ENCODE data around the gene ANKRD40.

The ANKRD40 gene

DNA sequence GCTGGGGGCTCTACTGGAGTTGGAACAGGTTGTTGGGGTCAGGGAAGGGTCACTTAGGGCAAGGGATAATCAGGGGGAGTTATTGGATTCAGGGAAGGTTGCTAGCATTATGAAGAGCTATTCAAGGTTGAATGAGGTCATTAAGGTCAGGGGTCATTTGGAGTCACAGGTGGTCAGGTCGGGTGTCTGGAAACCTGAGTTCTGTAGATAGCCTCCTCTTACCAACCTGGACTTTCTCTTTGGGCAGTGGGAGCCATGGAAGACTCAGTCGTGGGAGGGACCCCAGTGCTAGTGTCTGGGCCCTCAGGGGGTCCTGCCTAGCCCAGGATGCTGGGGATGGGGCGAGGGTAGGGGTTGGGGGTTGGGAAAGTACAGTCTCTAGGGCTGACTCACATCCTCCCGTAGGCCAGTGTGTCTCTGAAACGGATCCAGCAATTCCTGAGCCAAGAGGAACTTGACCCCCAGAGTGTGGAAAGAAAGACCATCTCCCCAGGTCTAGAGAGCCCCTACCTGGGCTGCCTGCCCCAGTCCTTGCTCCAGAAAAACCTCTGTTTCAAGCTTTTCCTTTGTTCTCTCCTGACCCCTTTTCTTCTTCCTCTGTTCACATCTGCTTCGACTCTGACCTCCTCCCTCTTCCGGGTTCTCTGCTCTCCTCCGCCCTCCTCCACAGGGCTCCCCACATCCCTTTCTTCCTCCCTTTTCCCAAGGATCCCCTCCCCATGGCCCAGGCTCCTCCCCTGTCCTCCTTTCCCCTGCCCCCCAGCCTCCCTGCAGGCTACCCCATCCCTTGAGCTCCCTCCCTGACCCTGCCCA lies 39.5 kb downstream of the ANKRD40 start:
- DNase-seq (ENCODE audit: low read depth) = no peak

DNA sequence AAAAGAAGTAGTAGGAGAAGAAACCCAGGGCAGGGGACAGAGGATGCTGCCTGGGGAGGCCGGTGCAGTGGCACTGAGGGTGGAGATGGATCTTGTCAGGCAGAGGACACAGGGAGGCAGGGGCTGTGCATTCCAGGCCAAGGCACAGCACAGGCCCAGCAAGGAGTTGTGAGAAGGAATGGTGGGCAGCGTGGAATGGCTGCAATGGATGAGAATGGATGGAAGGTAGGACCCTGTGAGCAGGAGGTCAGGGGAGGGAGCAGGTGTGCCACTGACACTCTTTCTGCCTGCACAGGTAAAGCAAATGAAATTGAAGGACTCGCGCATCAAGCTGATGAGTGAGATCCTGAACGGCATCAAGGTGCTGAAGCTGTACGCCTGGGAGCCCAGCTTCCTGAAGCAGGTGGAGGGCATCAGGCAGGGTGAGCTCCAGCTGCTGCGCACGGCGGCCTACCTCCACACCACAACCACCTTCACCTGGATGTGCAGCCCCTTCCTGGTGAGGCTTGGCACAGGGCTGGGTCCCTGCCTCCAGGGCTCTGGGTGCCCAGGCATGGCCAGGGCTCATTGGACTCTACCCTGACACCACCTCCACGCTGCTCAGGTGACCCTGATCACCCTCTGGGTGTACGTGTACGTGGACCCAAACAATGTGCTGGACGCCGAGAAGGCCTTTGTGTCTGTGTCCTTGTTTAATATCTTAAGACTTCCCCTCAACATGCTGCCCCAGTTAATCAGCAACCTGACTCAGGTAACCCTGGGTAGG lies 40.3 kb downstream of the ANKRD40 start:
- DNase-seq (ENCODE audit: low read depth) = no peak

DNA sequence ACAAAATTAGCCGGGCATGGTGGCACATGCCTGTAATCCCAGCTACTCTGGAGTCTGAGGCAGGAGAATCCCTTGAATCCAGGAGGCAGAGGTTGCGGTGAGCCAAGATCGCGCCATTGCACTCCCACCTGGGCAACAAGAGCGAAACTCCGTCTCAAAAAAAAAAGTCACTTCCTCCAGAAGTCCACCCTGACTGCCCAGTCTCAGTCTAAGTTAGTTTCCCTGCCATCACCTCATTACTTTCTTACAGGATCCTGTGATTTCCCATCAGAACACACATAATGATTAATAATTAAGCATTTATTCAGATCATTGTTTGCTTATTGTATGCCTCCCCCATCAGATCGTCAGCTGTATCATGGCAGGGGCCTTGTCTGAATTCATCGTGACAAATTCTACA lies 41.4 kb downstream of the ANKRD40 start:
- DNase-seq (ENCODE audit: low read depth) = no peak

DNA sequence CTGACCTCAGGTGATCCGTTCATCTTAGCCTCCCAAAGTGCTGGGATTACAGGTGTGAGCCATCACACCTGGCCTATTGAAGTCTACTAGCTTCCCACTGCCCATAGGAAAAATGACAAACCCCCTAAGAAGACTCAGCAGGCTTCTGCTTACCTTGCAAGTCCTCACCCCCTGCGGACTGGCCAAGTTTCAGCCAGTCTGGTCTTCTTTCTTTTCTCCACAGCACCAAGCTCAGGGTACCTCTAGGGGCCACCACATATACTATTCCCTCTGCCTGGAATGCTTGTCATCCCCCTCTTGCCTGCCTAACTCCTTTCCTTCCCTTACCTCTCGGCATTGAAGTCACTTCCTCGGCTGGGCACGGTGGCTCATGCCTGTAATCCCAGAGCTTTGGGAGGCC lies 41.9 kb downstream of the ANKRD40 start:
- no peak for DNase-seq (ENCODE audit: low read depth)

DNA sequence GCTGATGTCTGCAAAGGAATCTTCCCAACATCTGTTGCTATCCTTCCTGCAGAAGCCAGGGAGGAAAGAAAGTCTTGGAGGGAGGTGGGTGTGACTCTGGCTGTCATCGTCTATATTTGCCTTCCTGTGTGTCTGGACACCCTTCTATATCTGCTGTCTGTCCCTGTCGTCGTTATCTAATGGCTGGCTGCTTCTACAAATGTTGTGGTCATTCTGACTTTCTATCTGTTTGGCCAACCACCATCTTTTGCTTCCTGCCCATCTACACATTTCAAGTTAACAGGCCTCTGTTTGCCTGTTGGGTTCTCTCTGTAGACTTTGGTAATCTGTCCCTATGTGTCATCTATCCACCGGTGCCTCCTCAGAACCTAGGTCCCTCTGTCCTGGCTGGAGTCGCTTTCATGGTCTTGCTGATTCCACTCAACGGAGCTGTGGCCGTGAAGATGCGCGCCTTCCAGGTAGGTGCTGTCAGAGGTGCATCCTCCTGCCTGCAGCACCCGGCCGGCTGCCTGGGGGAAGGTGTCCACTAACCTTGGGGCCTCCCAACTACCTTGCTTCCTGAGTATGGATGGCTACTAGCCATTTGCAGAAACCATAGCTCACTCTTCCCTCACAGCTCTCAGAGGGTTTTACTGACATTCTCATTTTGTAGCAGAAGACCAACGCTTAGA lies 42.8 kb downstream of the ANKRD40 start:
- no peak for DNase-seq (ENCODE audit: low read depth)

DNA sequence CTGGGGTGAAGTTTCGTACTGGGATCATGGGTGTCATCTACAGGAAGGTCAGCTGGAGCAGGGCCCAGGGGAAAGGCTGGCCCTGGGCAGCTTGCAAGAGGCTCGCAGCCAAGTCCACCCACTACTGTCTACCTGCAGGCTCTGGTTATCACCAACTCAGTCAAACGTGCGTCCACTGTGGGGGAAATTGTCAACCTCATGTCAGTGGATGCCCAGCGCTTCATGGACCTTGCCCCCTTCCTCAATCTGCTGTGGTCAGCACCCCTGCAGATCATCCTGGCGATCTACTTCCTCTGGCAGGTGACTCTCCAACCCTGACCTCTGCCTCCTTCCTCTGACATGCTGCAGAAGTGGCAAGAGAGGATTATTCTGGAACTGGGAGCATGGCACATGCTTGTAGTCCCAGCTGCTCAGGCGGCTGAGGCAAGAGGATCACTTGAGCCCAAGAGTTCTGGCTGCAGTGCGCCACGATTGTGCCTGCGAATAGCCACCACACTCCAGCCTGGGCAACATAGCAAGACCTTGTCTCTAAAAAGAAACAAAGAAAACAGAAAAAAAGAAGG lies 43.8 kb downstream of the ANKRD40 start:
- DNase-seq (ENCODE audit: low read depth) = no peak

DNA sequence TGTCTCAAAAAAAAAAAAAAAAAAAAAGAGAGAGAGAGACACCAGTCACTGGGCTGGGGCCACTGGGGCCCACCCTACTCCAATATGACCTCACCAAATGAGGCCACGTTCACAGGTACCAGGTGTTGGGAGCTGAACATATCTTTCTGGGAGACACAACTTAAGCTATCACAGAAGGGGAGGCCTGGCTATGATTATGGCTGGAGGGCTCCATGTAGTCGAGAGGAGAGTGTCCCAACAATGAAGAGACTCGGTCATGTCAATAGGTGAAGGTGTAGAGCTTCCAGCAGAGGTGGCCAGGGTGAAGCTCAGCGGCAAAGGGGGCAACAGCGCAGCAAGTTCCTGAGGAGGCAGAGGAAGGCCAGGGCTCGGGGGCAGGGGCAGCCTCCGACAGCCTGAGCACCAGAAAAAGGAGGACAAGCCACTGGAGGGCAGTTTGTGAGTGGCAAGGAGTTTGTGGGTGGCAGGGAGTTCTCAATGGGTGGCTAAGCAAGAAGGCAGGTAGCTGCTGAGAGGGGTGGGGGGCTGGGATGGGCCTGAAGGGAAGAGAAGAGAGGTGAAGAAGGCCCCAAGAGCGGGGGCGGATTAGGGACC lies 45.0 kb downstream of the ANKRD40 start:
- no peak for DNase-seq (ENCODE audit: low read depth)

DNA sequence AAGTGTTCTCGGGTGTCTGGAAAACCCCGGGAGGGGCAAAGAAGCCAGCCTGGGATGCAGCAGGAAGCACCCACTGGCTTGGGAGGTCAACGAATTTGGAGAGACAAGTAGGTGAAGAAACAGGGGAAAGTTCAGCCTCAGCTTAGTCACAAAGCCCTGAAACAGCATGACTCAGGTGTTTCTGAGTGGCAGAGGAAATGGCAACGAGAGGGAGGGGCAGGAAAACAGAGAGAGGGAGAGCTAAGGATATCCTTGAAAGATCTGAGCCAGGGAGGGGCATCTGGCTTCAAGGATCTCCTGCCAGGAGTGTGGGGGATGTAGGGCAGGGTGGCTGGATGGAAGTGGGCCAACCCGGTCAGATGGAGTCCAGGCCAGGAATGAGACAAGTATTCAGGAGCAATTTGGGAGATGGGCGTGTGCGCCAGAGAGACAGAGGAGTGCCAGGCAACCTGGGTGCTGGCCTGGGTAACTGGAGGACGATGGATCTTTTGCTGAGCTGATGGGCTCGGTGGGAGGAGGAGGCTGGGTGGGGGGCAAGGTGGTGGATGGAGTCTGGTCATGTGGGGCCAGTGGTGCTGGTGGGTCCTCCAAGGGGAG lies 45.8 kb downstream of the ANKRD40 start:
- no peak for DNase-seq (ENCODE audit: low read depth)

DNA sequence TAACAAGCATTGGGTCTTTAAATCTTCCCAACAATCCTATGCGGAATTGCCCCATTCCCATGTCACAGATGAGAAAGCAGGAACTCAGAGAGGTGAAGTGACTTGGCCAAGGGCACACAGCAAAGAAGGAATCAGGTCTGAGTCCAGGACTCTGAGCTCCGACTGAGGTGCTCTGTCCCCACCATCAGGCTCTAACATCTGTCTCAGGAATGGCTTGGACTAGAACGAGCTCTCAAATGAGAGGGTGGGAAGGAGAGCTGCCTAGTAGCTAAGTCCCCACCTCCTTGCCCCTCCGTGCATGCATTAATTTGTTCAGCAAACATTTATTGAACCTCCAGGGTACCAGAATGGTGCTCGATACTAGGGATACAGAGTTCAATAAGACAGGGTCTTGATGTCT lies 46.4 kb downstream of the ANKRD40 start:
- no peak for DNase-seq (ENCODE audit: low read depth)

DNA sequence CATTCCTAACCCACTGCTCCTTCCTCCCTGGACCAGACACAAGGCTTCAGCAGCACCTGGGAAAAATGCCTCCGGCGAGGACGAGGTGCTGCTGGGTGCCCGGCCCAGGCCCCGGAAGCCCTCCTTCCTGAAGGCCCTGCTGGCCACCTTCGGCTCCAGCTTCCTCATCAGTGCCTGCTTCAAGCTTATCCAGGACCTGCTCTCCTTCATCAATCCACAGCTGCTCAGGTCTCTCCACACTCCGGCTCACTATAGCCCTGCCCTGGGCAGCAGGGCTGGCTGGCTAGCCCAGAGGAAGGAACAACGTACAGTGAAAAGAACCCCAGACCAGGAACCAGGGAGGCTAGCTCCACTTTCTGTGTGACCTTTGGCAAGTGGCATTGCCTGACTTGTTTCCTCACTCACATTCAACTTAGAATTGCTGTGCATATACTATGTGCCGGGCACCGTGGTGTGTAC lies 46.8 kb downstream of the ANKRD40 start:
- DNase-seq (ENCODE audit: low read depth) = no peak

DNA sequence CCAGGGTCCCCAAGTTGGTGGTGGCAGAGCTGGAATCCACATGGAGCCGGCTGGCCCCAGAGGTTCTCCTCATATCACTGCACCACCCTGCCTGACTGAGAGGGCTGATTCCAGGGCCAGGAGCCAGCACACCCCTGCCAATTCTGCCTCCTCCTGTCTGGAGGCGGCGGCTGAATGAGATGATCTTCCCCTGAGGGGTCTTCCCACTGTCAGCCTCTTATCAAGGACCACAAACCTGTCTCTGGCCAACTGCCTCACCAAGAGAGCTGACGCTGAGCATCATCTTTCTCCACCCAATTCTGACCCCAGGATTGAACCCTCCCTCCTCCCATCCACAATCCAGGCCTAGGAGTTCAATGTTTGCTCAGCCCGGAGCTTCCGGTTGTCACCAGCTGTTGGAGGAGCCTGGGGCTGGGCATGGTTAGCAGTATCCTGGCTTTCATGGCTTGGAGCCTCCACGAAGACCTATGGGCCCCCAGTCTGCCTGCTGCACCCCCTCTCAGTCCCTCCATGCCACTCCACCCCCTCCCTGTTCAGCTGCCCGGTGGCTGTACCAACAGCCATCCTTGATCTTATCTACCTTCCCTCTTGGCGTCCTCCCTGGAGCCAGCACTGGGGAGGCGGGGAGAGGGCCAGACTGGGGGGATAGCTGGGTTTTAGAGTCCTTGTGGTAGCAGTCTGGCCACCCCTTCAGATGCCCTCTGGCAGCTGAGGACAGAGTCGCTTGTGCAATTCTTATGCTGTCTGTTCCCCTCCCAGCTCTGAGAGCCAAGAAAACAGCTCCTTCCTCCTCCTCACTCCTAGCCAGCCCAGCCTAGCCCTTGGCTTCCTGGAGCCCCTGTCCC lies 47.5 kb downstream of the ANKRD40 start:
- DNase-seq (ENCODE audit: low read depth) = no peak

DNA sequence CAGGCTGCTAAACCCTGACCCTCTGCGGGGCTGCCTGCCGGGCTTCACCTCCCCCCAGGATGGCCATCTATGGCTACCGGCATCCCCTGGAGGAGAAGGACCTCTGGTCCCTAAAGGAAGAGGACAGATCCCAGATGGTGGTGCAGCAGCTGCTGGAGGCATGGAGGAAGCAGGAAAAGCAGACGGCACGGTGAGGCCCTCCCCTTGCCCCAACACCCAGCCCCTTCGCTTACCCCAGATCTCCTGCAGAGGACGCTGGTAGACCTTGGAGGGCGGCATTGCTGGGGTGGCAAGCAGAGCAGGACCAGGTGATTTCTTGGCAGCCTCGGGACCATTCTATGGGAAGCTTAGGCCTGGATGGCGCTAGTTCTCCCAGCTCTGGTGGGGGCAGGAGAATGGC lies 48.5 kb downstream of the ANKRD40 start:
- no peak for DNase-seq (ENCODE audit: low read depth)

DNA sequence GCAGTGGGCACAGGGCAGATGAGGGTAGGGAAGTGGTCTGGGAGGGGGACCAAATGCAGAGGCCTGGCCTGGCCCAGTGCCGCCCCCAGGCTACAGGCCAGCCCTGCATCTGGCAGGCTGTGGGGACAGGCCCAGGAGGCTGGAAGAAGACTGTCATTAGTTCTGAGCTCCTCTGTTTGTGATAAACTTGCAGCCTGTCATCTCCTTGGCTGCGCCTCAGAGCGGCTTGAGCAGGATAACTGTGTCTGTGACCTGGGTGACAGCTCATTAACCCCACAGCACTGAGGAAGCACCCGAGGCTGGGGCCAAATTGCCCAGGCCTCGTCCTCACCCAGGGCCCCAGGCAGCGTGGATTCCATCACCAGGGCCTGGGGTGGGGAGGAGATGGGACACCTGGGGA lies 49.1 kb downstream of the ANKRD40 start:
- DNase-seq (ENCODE audit: low read depth) = no peak

DNA sequence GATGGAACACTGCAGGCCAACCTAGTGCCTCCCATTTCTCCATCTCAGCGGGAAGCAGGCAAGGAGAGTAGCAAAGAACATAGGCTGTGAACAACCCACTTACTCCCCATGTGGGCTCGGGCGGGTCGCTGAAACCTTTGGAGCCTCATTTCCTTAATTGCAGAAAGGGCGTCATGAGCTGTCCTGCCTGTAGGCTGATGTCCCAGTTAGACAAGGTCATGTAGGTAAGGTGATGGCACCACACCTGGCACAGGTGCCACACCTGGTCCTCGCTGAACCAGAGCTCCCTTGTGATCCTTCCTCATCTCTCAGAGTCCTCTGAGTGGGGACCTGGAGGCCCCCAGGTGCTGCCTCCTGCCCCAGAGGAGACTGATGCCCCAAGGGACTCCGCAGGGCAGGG lies 50.1 kb downstream of the ANKRD40 start:
- DNase-seq (ENCODE audit: low read depth) = no peak

DNA sequence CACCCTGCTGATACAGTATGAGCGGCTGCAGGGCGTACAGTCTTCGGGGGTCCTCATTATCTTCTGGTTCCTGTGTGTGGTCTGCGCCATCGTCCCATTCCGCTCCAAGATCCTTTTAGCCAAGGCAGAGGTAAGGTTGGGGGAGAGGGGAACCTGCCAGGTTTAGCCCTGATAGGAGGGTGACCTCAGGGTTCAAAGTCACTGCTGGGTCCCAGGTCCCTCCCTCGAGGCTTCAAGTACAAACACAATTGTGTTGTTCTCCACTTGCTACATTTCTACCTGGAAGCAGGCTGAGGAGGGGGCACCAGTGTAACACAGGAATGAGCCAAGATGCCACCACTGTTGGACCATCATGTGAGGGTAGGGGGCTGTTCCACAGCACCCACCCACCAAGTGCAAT lies 50.7 kb downstream of the ANKRD40 start:
- DNase-seq (ENCODE audit: low read depth) = no peak

DNA sequence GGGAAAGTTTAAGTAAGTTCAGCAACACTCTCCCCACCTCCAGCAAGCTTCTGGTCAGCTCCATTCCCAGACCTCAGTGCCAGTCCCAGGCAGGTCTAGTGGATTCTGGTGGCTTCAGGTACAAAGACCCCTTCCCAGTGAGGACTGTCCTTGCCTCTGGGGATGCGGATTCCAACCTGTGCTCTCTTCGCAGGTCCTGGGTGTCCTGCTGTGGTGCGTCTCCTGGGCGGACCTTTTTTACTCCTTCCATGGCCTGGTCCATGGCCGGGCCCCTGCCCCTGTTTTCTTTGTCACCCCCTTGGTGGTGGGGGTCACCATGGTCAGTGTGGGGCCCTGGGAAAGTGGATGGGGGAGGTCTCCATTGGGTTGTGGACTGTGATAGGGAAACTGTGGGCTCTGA lies 51.2 kb downstream of the ANKRD40 start:
- no peak for DNase-seq (ENCODE audit: low read depth)

DNA sequence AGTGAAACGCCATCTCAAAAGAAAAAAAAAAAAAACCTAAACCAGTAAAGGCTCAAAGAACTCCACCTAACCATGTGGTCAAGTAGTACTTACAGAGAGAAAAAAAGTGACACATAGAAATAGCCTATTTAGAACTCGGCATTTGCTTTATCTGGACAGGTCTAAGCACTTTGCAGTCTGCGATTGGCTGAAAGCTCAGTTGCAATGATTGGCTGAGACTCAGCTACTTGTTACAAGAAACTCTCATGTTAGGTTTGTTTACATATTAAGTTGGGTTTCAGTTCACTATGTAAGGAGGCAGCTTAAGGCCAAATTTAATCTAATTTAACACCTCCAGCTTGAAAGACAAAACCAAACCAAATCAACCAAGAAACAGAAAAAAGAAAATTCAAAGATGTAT lies 54.0 kb downstream of the ANKRD40 start:
- DNase-seq (ENCODE audit: low read depth) = no peak

DNA sequence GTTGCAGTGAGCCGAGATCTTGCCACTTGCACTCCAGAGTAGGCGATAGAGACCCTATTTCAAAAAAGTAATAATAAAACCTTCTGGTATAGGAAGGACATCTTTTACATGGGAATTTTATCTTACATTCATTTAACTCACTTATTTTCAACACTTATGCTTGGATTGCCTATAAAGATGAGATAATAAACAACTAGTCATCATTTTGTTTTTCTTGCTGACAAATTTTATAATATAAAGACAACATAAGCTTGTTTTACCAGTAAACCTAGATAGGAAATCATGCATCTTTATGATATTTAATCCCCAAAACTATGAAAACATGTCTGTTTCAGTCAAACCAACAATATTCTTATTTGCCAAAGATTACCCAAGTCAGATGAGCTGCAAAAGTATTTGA lies 56.1 kb downstream of the ANKRD40 start:
- no peak for DNase-seq (ENCODE audit: low read depth)

DNA sequence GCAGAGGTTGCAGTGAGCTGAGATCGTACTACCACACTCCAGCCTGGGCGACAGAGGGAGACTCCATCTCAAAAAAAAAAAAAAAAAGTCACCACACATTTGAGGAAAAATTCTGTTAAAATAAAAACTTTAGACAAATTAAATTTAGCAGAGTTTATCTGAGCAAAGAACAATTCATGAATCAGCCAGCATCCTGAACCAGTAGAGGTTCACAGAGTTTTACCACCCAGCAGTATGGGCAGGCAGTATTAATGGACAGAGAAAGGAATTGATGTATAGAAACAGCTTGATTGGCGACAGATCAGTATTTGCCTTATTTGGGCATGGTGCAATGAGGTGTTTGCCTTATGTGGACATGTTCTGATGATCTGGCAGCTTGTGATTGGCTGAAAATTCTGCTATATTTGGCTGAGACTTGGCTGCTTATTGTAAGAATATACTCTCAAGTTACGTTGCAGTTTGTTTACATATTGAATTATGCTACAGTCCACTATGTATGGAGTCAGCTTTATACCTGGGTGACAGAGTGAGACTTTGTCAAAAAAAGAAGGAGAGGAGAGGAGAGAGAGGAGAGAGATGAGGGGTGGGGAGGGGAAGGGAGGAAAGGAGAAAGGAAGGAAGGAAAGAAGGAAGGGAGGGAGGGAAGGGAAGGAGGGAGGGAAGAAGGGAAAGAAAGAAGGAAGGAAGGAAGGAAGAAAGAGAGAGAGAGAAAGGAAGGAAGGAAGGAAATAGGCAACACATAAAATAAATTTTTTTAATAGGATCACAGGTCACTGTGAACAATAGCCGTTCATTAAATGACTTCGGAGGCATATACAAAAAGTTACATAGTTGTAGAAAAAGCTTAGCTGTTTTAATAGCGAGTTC lies 58.4 kb downstream of the ANKRD40 start:
- no peak for DNase-seq (ENCODE audit: low read depth)

DNA sequence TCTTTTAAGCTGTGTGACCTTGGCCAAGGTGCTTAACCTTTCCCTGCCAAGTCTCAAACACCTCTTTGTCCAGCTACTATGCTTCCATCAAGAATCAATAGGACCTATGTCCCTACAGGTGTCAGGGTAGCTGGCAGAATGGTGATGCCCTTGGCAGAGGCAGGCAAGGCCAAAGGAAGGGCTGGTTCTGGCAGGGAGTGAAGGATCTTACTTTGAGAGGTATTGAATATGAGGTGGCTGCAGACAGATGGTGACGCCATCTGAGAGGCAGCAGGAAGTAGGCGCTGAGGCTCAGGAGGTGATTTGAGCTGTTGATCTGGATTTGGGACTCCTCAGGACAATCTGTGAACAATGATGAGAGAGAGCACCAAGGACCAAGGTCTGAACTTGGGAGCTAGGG lies 60.5 kb downstream of the ANKRD40 start:
- DNase-seq (ENCODE audit: low read depth) = no peak

Data from CMK (cell line).